AG10803 (cell line): ENCODE measurements around the gene STK38.
"Not testable (repeated sequence)": the region's sequence is repeated elsewhere in the genome, so short reads cannot be mapped to it uniquely, and the experiment has no call there.

Experiments used
- DNase-seq: peaks from one replicate; pipeline ENCODE4 v3.0.0; 2010; ENCODE audit warnings: low read depth
- H3K4me3 ChIP-seq: 2 replicates; pipeline ENCODE4 v1.5.1; 2011; ENCODE audit warnings: mild to moderate bottlenecking, low read length, control low read depth
- TF ChIP-seq, protein P1 (sequence below): conservative IDR thresholded peaks from 2 replicates; pipeline ENCODE4 v1.5.1; 2011; ENCODE audit warnings: mild to moderate bottlenecking, low read length, control low read depth, inconsistent platforms

STK38 gene

DNA sequence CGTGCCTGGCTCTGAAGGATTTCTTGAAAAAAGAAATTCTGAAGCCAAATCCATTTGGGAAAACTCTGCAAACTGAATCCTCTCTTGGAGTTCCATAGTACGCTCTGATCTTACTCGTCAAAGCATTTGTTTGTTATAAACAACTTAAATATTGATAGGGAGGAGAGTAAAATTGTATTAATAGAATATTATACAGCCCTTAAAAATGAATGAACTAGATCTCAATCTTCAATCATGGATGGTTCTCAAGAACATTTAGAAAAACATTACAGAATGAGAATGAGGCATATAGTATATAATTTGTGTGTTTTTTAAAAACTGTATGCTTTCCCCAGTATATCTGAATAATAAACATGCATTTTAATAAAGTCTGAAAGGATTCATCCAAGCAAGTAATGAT, 79.7 kb downstream of the STK38 start:
- H3K4me3 ChIP-seq = no peak overlapping the region
- DNase-seq = no peak
- TF ChIP-seq, protein P1, sequence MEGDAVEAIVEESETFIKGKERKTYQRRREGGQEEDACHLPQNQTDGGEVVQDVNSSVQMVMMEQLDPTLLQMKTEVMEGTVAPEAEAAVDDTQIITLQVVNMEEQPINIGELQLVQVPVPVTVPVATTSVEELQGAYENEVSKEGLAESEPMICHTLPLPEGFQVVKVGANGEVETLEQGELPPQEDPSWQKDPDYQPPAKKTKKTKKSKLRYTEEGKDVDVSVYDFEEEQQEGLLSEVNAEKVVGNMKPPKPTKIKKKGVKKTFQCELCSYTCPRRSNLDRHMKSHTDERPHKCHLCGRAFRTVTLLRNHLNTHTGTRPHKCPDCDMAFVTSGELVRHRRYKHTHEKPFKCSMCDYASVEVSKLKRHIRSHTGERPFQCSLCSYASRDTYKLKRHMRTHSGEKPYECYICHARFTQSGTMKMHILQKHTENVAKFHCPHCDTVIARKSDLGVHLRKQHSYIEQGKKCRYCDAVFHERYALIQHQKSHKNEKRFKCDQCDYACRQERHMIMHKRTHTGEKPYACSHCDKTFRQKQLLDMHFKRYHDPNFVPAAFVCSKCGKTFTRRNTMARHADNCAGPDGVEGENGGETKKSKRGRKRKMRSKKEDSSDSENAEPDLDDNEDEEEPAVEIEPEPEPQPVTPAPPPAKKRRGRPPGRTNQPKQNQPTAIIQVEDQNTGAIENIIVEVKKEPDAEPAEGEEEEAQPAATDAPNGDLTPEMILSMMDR = no peak

DNA sequence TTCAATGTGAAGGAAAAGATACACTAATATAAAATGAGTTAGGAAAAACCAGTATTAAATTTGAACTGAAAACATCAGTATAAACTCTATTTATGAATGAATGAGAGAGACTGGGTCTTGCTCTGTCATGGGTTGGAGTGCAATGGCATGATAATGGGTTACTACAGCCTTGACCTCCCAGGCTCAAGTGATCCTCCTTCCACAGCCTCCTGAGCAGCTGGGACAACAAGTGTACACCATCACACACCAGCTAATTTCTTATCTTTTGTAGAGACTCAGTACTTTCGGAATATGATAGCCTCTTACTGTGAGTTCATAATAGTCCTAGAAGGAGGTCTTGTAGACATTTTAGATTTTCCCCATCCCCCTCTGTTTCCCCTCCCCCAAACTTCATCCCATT, 83.0 kb downstream of the STK38 start:
- TF ChIP-seq, protein P1 = no peak
- DNase-seq = no peak
- no peak overlapping the region for H3K4me3 ChIP-seq

DNA sequence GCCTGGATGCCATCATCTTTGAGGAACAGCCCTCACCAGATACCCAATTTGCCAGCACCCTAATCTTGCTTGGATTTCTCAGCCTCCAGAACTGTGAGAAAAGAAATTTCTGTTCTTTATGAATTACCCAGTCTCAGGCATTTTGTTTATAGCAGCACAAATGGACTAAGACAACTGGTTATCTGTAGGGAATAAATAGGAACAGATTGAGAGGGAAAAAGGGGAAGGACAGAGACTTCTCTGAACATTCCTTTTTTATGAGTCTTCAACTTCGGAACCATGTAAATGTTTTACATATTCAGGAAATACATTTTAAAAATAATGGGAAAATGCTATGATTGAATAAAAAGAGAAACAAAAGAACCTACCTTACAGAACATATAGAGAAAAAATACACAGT, 83.6 kb downstream of the STK38 start:
- no peak overlapping the region for H3K4me3 ChIP-seq
- peak; percentile 69 for DNase-seq
- TF ChIP-seq, protein P1 = no peak

DNA sequence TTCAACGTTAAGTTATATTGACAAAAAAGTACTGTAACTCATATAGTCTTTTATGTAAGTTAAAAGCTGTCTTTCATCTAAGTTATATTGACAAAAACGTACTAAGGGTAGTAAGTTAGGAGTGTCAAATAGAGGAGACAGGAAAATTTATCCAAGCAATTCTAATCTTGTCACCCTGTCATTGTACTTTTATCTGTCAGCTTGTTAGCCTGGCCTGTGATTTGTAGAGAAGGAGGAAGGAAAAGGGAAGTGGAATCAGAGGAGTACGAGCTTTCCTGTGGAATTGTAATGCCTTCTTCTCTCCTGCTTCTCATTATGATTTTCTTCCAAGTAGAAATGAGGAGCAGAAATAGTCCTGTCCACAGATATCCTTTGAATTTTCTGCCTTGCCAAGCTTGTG, 85.6 kb downstream of the STK38 start:
- TF ChIP-seq, protein P1 = no peak
- no peak overlapping the region for H3K4me3 ChIP-seq
- DNase-seq = no peak

DNA sequence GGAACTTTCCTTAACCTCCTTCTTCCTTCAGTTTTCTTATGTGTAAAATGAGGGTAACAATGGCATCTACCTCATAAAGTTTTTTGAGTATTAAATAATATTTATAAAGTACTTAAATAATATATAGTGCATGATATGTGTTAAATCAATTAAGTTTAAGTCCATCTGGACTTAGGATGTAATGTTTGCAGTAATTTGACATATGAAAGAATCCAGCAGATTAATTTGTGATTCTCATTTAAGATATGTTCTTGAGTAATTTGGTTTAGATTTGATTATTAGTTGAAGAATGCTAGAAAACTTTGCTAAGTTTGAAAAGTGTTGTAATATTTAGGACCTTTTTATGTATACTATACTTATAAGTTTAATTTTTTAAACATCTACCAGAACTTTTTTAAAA, 86.4 kb downstream of the STK38 start:
- no peak for DNase-seq
- TF ChIP-seq, protein P1 = no peak
- H3K4me3 ChIP-seq = no peak overlapping the region

DNA sequence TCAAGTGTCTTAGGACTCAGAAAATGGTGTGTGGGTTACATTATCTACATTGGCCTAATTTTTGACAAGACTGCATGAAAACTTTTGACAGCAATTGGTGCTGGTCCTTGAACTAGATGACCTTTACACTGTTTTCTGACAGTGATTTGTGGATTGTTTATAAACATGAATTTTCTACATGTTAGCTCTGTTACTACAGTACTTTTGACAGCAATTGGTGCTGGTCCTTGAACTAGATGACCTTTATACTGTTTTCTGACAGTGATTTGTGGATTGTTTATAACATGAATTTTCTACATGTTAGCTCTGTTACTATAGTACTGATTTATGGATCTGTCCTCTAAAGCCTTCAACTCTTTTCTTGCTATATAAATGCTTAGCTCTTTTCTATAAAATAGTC, 87.8 kb downstream of the STK38 start:
- DNase-seq = no peak
- H3K4me3 ChIP-seq = no peak overlapping the region
- TF ChIP-seq, protein P1 = no peak

DNA sequence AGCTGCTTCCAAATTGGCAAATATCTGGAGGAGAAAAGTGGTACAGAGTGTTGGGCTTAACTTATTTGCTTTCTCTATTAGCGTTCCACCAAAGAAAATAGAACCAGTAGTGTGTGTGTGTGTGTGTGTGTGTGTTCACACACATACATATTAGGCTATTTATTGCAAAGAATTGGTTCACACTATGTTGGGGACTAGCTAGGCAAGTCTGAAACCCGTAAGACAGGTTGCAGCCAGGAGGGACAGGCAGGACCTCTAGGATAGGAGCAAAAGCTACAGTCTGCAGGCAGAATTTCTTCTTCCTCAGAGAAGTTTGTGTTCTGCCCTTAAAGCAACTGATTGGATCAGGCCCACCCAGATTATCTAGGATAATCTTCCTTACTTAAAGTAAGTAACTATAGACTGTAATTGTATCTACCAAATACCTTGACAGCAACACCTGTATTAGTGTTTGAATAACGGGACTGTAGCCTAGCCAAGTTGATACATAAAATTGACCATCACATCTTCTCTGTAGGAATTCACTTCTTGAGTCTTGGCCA, 91.7 kb downstream of the STK38 start:
- TF ChIP-seq, protein P1 = no peak
- no peak overlapping the region for H3K4me3 ChIP-seq
- DNase-seq = no peak

DNA sequence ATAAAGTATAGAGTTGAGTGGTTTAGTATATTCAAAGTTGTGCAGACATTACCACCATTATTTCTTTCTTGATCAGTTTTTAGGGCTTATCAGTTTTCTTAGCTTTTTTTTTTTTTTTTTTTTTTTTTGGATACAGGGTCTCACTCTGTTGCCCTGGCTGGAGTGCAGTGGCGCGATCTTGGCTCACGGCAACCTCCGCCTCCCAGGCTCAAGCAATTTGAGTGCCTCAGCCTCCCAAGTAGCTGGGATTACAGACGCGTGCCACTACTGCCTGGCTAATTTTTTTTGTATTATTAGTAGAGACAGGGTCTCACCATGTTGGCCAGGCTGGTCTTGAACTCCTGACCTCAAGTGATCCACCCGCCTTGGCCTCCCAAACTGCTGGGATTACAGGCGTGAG, 94.4 kb downstream of the STK38 start:
- not testable (repeated sequence) for DNase-seq, H3K4me3 ChIP-seq

DNA sequence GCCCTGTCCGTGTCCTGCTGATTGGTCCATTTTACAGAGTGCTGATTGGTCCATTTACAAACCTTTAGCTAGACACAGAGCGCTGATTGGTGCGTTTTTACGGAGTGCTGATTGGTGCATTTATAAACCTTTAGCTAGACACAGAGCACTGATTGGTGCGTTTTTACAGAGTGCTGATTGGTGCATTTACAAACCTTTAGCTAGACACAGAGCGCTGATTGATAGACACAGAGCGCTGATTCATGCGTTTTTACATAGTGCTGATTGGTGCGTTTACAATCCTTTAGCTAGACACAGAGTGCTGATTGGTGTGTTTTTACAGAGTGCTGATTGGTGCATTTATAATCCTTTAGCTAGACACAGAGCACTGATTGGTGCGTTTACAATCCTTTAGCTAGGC, 98.1 kb downstream of the STK38 start:
- H3K4me3 ChIP-seq, DNase-seq: not testable (repeated sequence)
